ENCODE results near the gene SYNPR.

SYNPR gene

DNA sequence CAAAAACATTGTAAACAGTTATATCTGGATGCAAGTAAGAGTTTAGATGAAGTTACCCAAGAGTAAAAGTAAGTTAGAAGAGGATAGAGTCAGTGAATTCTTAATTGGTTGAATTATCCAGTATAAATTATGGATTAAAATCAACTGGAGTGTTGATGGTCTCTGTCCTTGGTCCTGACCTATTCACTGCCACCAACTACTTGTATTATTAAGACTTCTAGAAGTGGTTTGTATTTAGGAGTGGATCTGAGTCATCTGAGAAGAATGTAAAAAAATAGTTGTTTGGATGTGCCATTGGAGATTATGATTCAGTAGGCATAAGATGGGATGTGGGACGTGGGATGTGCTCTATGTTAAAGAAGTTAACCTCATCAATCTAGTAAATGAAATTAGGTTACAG lies 86.4 kb downstream of the SYNPR start:
- no peak for DNase-seq
- intact Hi-C loops (cut with DNase I): no loop called here

DNA sequence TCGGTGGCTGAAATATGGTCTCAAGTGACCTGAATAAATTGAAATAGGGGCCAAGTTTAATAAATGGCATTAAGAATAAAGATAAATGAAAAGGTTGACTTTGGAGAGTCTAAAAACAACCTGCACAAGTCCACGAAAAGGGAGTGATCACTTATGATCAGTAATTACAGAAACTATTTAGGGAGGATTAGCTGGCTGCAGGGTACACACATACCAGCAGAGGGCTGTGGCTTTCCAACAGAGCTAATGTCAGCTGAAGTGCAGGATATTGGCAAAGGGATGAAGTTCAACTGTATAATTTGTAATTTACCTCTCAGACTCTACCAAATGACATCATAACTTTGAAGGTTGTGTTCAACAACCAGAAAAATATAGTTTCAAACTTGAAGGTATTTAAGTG lies 86.8 kb downstream of the SYNPR start:
- intact Hi-C loops (cut with DNase I): no loop called here
- DNase-seq: peak in 33 of 42 donors; percentile 12 to 74 (median 37)

DNA sequence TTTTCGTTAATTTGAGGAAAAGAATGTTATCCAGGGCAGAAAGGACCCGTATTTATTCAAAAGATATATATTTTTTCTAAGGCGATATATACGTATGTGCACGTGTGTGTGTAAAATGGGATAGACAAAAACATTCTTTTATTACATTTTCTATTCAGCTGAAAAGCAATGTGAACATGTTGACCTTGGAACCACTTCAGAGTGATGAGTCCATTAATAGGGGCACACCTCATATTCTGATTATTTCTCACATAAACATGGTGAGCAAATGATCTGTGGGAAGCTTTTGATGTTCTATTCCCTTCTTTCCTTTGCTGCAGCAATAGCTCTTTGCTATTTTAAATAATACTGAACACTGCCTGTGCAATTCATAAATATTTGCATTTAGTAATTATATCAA lies 87.6 kb downstream of the SYNPR start:
- intact Hi-C loops (cut with DNase I): no loop called here

DNA sequence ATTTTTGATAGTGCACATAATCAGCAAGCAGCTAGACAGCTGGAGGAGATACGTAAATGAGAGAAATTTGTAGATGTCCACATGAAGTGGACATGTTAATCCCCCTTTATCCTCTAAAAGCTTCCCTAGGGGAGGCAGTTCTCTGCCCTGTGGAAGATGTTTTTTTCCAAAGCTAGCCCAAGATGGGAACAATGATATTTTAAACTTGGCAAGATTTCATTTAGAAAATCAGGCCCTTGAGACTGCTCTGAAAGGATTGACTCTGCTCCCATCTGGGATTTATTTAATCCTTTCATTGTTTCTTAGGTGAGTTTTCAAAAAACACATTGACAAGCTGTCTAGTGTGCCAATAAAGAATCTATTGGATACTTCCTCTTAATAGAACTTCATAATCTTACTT lies 92.0 kb downstream of the SYNPR start:
- intact Hi-C loops (cut with DNase I): no loop called here

More for the DNA sequence above, 87.6 kb downstream of the SYNPR start:
- DNase-seq: no peak

DNA sequence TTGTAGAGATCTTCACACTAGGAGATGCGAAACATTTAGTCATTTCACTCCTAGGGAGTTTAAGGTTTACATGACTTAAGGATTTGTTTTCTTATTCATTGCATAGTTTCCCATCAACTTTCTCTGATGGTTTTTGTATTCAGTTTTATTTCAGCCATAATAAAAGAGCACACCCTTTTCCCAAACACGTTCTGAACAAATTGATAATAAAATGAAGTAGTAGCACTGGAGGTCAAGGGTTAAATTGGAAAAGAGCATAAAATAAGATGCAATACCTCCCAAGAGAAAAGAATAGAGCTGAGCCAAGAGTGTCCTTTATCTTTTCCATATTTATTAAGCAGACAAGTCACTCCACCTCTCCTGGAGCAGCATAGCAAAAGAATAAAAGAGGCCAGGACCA lies 104.9 kb downstream of the SYNPR start:
- intact Hi-C loops (cut with DNase I): no loop called here

More for the DNA sequence above, 92.0 kb downstream of the SYNPR start:
- DNase-seq: no peak

DNA sequence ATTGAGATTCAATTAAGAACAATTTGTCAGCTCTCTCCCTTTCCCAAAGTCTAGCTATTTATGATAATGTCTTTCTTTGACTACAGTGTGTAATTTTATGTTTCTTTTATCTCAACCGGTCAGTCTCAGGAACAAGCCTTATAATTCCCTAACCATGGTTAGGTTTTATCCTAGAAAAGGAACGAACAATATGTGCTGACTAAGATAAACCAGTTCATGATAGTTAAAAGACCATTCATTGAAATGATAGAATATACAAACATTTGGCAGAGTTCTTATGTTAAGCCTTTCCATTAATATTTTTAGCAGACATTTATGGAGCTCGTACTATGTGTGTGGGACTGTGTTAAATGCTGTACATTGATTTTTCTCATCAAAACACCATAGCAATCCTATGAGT lies 106.3 kb downstream of the SYNPR start:
- intact Hi-C loops (cut with DNase I): no loop called here
- DNase-seq: no peak

More for the DNA sequence above, 104.9 kb downstream of the SYNPR start:
- DNase-seq: no peak

DNA sequence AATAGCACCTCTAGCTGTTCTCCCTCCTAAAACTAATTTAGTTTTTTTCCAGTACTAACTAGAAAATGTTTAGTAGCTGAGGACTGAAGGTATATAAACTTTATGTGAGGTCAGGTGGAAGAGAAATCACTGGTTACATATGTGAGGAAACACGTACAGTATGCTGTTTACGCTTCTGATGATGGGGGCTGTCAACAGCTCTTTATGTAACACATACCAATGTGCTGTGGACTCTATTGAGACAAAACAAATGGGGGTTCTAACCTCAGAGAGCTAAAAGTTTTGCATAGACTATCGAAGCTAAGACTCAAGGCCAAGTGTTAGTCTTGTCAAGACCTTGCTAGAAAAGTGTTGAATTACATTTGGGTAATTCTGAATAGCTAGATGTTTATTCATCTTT lies 107.5 kb downstream of the SYNPR start:
- intact Hi-C loops (cut with DNase I): no loop called here

DNA sequence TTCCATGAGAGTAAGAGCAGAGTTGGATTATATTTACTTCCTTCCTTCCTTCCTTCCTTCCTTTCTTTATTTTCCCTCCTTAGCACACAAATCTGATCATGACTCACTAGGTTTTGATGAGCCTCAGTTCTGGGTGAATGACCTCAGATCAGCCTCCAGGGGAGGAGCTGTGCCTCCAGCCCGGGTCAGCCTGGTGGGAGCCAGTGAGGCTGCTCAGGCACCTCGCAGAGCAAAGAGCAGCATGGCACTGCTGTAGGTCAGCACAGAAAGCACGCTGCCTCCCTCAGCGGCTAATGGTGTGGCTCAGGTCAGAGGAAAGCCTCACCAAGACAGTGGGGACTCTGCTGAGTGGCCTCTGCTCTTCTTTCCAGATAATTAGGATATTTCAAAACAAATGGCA lies 108.5 kb downstream of the SYNPR start:
- no peak for DNase-seq
- intact Hi-C loops (cut with DNase I): no loop called here

More for the DNA sequence above, 107.5 kb downstream of the SYNPR start:
- no peak for DNase-seq

DNA sequence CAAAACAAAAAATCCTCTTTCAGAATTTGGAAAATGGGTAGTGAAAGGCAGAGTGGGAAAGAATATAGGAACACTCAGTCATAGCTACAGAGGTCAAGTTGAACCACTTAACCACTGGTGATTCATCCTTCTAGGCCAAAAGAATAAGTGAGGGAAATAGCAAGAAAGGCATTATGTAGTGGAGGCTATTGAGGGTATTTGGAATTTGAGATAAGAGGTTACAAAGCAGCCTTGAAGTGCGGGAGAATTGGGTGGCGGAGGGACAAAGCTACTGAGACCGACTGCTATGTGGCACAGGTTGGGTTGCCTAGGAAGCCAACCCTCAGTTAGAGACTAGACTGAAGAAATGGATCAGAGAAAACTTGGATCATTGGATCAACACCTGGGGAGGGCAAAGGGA lies 109.5 kb downstream of the SYNPR start:
- no peak for DNase-seq
- intact Hi-C loops (cut with DNase I): no loop called here

DNA sequence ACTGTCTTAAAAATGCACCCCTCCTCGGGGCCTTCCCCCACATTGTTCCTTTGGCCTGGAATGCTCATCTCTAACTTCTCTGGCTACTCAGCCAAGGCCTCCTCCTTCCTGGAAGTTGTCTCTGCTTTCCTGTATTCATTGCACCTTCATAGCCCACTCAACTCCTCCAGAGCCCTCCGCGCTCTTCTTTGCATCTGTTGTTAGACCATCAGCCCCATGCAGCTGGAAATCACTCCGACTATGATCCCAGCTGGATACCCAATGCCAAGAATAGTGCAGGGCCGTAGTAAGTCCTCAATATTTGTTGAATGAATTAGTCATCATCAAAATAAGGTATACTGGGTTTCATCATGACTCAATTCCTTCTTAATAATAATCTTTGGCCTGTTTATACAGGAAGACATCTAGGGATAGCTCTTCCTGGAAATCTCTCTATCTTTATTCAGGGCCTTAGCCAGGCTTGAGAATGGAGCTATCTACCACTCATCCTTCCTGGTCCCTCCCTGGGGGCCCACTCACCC lies 112.7 kb downstream of the SYNPR start:
- DNase-seq: no peak
- intact Hi-C loops (cut with DNase I): no loop called here

DNA sequence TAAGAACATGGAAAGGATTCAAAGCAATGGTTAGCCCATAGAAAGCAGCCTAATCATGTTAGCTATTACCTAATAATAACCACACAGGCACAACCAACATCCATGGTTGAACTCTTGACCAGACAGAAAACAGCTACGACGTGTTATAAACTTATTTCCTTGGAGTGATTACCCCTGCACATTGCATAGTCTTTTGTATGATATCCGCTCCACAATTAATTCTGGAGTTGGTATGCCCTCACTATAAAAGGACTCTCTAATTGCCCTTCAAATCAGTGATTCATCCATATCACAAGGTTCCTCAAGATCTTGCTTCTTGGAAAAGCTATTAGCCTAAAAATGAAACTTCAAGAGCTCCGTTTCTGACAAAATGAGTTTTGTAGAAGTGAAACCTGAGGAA lies 117.9 kb downstream of the SYNPR start:
- intact Hi-C loops (cut with DNase I): no loop called here
- DNase-seq: no peak

DNA sequence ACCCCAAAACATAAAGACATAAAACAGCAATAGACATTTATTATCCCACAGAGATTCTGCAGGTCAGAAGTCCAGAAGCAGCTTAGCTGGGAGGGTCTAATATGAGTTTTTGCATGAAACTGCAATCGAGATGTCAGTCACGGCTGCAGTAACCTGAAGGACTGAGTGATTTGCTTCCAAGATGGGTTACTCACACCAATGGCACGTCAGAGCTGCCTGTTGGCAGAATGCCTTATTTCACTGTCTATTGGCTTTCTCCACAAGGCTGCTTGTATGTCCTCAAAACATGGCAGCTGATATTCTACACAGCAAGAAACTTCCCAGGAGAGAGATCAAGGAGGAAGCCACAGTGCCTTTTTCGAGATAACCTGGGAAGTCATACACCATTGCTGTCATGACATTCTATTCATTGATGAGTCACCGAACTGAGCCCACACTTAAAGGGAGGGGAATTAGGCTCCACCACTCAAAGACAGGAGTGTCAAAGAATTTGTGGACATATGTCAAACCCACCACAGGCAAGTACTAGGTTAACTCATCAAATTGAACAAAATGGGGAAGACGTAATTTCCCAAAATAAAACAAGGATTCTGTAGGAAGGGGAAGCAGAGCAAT lies 122.2 kb downstream of the SYNPR start:
- intact Hi-C loops (cut with DNase I): no loop called here
- peak in 23 of 42 donors; percentile 15 to 83 (median 38) for DNase-seq

DNA sequence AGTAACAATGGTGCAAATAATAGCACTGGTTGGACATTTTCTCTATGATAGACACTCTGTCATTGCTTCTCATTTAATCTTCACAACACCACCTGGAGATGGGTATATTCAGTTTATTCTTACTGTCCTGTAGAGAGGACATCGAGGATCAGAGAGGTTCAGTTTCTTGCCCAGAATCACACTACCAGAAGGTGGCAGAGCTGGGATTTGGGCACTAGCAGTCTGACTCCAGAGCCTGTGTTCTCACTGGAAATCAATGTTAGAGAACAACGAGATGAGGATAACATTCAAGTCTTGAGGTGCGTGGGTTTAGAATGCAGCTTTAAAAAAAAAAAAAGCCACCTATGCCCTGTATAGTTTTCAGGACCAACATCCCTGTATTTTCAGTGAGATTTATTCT lies 127.8 kb downstream of the SYNPR start:
- intact Hi-C loops (cut with DNase I): no loop called here
- no peak for DNase-seq

DNA sequence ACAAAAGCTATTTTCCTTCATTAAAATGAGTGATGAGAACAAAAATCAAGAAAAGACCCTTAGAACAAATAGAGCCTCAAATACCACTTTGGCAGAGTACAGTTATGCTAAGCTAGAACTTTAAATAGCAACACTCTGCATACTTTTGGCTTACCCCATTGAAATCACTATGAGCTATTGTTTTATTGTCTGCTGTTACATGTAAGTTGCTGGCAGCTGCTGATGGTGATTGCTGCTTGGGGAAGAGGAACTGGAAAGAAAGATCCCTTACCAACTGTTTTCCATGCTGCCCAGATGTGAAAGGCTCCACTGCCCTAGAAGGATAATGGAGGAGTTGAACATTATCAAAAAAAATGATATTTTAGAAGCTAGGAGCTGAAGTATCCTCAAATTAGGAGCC lies 135.4 kb downstream of the SYNPR start:
- intact Hi-C loops (cut with DNase I): no loop called here

DNA sequence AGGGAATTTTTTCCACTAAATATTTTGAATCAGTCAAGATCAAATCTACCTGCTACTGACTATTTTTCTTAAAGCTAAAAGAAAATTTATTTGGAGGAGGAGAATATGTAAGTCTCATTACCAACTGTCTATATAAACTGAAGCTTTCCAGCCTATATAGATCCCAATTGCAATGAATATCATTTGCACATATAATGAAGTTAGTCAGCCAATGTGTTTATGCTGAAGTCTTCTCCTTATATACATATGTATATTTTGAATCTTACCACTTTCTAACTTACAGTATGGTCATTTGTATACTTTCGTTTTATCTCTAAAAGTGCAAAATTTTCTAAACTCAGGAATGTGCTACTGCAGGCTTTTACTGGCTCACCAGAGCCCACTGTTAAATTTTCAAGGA lies 136.5 kb downstream of the SYNPR start:
- intact Hi-C loops (cut with DNase I): no loop called here
- no peak for DNase-seq

More for the DNA sequence above, 135.4 kb downstream of the SYNPR start:
- peak in 1 of 42 donors; percentile 4 for DNase-seq

DNA sequence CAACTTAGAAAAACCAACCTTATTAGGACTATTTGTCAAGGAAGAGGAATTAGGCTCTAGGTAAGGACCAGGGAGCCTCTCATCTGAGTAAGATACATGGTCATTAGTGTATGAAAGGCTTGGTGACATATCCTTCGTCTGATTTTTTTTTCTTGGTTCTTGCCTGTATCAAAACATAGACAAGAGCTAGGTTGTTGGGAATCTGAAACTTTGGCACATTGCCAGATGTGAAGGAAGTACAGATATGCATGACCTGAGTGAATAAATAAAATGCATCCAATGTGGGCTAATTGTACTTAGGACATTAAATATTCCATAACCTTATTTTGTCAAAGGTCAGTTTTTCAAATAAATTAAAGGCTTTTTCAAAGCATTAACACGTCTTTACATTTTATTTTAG lies 151.8 kb downstream of the SYNPR start:
- DNase-seq: no peak
- intact Hi-C loops (cut with DNase I): no loop called here

DNA sequence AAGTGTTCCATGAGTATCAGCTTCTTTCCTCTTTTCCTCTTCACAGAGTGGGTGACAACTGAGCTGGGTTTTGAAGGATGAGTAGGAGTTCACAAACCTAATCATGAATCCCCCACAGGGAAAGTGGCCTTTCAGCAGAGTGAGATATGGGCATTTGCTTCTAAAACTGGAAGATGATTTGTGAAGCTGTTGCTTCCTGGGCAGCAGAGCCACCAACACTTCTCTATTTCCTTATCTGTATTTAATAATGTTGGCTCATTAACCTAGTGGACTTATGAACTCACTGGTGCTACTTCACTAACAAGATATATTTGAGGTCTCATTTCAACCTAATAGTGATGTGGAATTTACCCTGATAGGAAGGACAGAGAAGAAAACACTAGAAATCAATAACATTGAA lies 152.8 kb downstream of the SYNPR start:
- no peak for DNase-seq
- intact Hi-C loops (cut with DNase I): no loop called here

DNA sequence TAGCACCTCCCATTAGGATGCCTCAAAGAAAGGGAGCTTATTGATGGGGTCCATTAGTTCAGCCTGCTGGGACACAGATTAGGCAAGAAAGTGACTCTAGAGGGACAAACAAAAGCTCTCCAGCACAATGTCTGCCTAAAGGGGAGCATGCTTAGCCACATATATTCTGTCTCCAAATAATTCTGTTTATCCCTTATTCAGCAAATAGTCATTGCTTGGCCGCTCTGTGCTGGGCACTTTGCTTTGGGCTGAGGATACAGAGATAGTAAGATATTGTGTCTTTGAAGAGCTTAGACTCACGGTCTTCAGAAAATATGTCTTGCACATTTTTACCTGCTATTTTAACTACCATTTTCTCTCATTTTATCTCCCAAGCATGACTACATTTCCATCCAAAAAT lies 159.8 kb downstream of the SYNPR start:
- intact Hi-C loops (cut with DNase I): no loop called here

DNA sequence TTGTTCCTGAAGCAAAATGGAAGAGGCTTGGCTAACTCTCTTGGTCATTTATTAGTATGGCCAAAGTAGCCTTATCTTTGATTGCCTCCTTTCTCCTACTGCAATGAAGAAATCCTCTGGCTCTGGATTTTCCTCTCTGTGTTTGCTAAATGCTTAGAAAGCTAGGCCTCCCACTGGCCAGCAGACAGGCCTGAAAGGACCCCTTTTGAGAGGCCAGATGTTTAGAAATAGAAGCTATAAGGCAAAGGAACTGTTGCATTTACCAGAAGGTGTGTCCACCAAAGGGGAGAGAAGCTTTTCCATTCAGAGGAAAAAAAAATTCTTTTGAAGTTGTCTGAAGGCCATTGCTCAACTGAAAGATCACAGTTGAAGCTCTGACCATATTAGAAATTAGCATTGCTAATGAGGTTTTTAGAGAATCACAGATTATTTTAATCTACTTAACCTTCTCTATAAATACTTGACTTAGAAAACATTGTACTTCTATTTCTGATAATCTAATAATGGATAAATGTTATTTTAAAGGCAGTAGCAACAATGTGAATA lies 160.8 kb downstream of the SYNPR start:
- no peak for DNase-seq
- intact Hi-C loops (cut with DNase I): no loop called here

More for the DNA sequence above, 159.8 kb downstream of the SYNPR start:
- DNase-seq: no peak

DNA sequence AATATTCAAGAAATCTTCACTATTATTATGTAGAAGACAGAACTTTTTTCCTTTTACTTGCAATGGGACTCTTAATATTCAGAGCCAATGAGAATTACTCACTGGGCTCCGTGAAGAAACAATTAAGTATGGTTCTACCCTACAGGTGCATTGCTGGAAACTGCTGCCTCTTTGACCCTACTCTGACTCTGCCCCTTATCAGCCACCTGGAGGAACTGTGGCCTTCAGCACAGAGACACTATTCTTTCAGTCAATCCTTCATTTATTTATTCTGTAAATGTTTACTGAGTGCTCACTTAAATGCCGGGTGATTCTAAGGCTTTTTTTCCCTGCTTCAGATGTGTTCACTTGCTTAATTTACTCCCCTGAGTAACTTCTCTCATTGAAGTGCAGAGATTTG lies 163.2 kb downstream of the SYNPR start:
- no peak for DNase-seq

DNA sequence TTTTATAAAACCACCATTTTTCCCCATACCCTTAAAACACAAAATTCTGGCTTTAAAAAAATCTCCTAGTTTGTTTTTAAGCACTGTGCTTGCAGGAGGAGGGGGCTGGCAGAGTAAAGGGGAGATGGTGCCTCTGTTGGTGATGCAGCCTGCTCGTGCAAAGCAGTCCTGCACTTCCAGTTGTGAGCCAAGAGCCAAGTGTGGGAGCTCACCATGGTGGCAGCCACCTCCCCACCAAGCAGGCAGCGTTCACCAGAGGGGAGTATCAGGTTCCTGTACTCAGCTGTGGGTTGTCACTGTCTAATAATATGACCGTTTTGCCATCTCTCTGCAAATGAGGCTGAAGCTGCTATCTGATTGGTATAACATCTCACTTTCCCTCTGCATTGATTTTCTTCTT lies 164.8 kb downstream of the SYNPR start:
- DNase-seq: peak in 41 of 42 donors; percentile 2 to 86 (median 48)
- intact Hi-C loops (cut with DNase I): no loop called here

More for the DNA sequence above, 163.2 kb downstream of the SYNPR start:
- intact Hi-C loops (cut with DNase I): no loop called here

Data from head of caudate nucleus (tissue), 42 donors.